ENCODE data around the gene MRC2.

DNA sequence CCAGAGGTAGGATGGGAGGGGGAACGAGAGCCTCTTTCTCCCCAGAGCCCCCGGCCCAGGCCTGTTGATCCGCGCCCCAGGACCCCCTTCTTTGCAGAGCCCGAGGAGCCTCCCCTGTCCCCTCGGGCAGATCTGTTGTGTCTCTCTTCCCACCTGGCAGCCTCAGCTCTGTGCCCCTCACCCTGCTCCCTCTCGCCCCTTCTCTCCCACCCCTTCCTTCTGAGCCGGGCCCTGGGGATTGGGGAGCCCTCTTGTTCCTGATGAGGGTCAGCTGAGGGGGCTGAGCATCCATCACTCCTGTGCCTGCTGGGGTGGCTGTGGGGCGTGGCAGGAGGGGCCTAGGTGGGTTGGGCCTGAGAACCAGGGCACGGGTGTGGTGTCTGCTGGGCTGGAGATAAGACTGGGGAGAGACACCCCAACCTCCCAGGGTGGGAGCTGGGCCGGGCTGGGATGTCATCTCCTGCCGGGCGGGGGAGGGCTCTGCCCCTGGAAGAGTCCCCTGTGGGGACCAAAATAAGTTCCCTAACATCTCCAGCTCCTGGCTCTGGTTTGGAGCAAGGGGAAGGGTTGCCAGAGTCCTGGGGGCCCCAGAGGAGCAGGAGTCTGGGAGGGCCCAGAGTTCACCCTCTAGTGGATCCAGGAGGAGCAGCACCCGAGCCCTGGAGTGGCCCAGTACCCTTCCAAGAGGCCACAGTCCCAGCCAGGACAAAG, 65.4 kb downstream of the MRC2 start:
- TF ChIP-seq, protein P1, sequence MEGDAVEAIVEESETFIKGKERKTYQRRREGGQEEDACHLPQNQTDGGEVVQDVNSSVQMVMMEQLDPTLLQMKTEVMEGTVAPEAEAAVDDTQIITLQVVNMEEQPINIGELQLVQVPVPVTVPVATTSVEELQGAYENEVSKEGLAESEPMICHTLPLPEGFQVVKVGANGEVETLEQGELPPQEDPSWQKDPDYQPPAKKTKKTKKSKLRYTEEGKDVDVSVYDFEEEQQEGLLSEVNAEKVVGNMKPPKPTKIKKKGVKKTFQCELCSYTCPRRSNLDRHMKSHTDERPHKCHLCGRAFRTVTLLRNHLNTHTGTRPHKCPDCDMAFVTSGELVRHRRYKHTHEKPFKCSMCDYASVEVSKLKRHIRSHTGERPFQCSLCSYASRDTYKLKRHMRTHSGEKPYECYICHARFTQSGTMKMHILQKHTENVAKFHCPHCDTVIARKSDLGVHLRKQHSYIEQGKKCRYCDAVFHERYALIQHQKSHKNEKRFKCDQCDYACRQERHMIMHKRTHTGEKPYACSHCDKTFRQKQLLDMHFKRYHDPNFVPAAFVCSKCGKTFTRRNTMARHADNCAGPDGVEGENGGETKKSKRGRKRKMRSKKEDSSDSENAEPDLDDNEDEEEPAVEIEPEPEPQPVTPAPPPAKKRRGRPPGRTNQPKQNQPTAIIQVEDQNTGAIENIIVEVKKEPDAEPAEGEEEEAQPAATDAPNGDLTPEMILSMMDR (conservative IDR thresholded peaks at IDR 0.05; ENCODE audit: low read depth, low read length) = peak; percentile 44
- TF ChIP-seq EZH2 (IDR thresholded peaks at IDR 0.05; ENCODE audit: borderline replicate concordance, low read depth, low read length, poor library complexity, severe bottlenecking) = no peak
